ENCODE results near the gene DUOXA2.

DUOXA2 gene

GRCh38 chr15:45136378-45136764 lies 22.2 kb downstream of the DUOXA2 start:
- no peak for DNase-seq (ENCODE audit: low read depth)

GRCh38 chr15:45137703-45138102 lies 23.6 kb downstream of the DUOXA2 start:
- no peak for DNase-seq (ENCODE audit: low read depth)

GRCh38 chr15:45138814-45139765 lies 25.0 kb downstream of the DUOXA2 start:
- no peak for DNase-seq (ENCODE audit: low read depth)

- DNase-seq (ENCODE audit: low read depth), result no peak
These were observed 25.6 kb downstream of the DUOXA2 start for GRCh38 chr15:45139770-45140169.

- no peak for DNase-seq (ENCODE audit: low read depth)
These were observed 26.6 kb downstream of the DUOXA2 start for GRCh38 chr15:45140557-45141250.

GRCh38 chr15:45141386-45141785 lies 27.3 kb downstream of the DUOXA2 start:
- DNase-seq (ENCODE audit: low read depth), result no peak

- no peak for DNase-seq (ENCODE audit: low read depth)
These were observed 28.9 kb downstream of the DUOXA2 start for GRCh38 chr15:45143056-45143455.

GRCh38 chr15:45143946-45144345 lies 29.8 kb downstream of the DUOXA2 start:
- DNase-seq (ENCODE audit: low read depth), result no peak

GRCh38 chr15:45144775-45145174 lies 30.6 kb downstream of the DUOXA2 start:
- DNase-seq (ENCODE audit: low read depth), result no peak

GRCh38 chr15:45146405-45146804 lies 32.3 kb downstream of the DUOXA2 start:
- no peak for DNase-seq (ENCODE audit: low read depth)

GRCh38 chr15:45147606-45148005 lies 33.5 kb downstream of the DUOXA2 start:
- no peak for DNase-seq (ENCODE audit: low read depth)

GRCh38 chr15:45148076-45149059 lies 34.2 kb downstream of the DUOXA2 start:
- DNase-seq (ENCODE audit: low read depth), result no peak

- DNase-seq (ENCODE audit: low read depth), result no peak
These were observed 34.9 kb downstream of the DUOXA2 start for GRCh38 chr15:45149060-45149459.

GRCh38 chr15:45150481-45150880 lies 36.4 kb downstream of the DUOXA2 start:
- DNase-seq (ENCODE audit: low read depth), result no peak

- no peak for DNase-seq (ENCODE audit: low read depth)
These were observed 36.9 kb downstream of the DUOXA2 start for GRCh38 chr15:45150997-45151396.

GRCh38 chr15:45151998-45152828 lies 38.1 kb downstream of the DUOXA2 start:
- DNase-seq (ENCODE audit: low read depth), result no peak

- no peak for DNase-seq (ENCODE audit: low read depth)
These were observed 41.6 kb downstream of the DUOXA2 start for GRCh38 chr15:45155739-45156138.

GRCh38 chr15:45156744-45157455 lies 42.8 kb downstream of the DUOXA2 start:
- DNase-seq (ENCODE audit: low read depth), result no peak

GRCh38 chr15:45157974-45158373 lies 43.8 kb downstream of the DUOXA2 start:
- no peak for DNase-seq (ENCODE audit: low read depth)

GRCh38 chr15:45161666-45162065 lies 47.5 kb downstream of the DUOXA2 start:
- no peak for DNase-seq (ENCODE audit: low read depth)
